Erythroblast (primary cell): ENCODE results near the gene CDHR2.

Source experiments
- GATA1 ChIP-seq: IDR thresholded peaks from 2 replicates; pipeline ENCODE4 v1.6.1; 2011; ENCODE audit warnings: low read depth, mild to moderate bottlenecking, control low read depth, low read length, moderate library complexity
- POLR2A ChIP-seq: IDR thresholded peaks from 2 replicates; pipeline ENCODE4 v1.6.1; 2011; ENCODE audit warnings: mild to moderate bottlenecking, low read length

- TF ChIP-seq POLR2A (no peak), GATA1 (no peak)
Observed at GRCh38 chr5:176612008-176612407, 62.9 kb downstream of the CDHR2 start.
